ENCODE data around the gene VAT1.

GRCh38 chr17:43015579-43015978 lies 6.6 kb downstream of the VAT1 start:
- TF ChIP-seq POLR2AphosphoS5 (IDR thresholded peaks at IDR 0.05; ENCODE audit: borderline replicate concordance, low read depth, low read length) = no peak
- TF ChIP-seq EZH2 (IDR thresholded peaks at IDR 0.05) = no peak
